ENCODE results near the gene TMEM139. TPM values are rescaled to one million over a fixed set of nuclear protein-coding genes. Genes with fewer than 3 reads are reported as not detected.

The TMEM139 gene
- 1 to 10 TPM; 1.1 TPM for total RNA-seq

GRCh38 chr7:143284591-143285469, at the start of gene TMEM139:
Gene TMEM139, plus strand, starts transcription at chr7:143284958. Its CDS starts 1,000 bp downstream, at chr7:143285958.
- Mint-ChIP-seq H3K27ac (peak within 1 kb of the TSS; percentile 79), H3K36me3 (peaks cover 13% of the 10 kb centered on the region), H3K9me3 (peaks cover 5% of the 10 kb centered on the region), H3K4me3 (peak within 1 kb of the TSS; percentile 49), H3K4me1 (peaks cover 39% of the 10 kb centered on the region), H3K27me3 (no peaks in the 10 kb centered on the region)
- ATAC-seq (ENCODE audit: low read depth) (no peak), DNase-seq (no peak)
- POLR2A ChIA-PET, result interaction anchor here (0.6 to 2.4 kb wide), 2 partner anchors 10 to 22 kb away, joined by 3 to 11 read pairs; partner anchors contain the start of gene GSTK1

GRCh38 chr7:143235561-143235960, 49.2 kb upstream of the TMEM139 start:
- H3K27me3 Mint-ChIP-seq, result peaks cover 29% of the 10 kb centered on the region
- POLR2A ChIA-PET, result no interaction called here
- H3K4me1 Mint-ChIP-seq, result peaks cover 4% of the 10 kb centered on the region
- ATAC-seq (ENCODE audit: low read depth) (no peak), DNase-seq (no peak)
- H3K4me3 Mint-ChIP-seq, result no peak overlapping the region
- peaks cover 10% of the 10 kb centered on the region for H3K36me3 Mint-ChIP-seq
- H3K9me3 Mint-ChIP-seq, result peaks cover 11% of the 10 kb centered on the region
- H3K27ac Mint-ChIP-seq, result no peak overlapping the region

- POLR2A ChIA-PET, result no interaction called here
- Mint-ChIP-seq H3K4me1 (peaks cover 9% of the 10 kb centered on the region), H3K4me3 (no peak overlapping the region), H3K36me3 (peaks cover 10% of the 10 kb centered on the region), H3K27ac (no peak overlapping the region), H3K27me3 (peaks cover 29% of the 10 kb centered on the region), H3K9me3 (peaks cover 11% of the 10 kb centered on the region)
- ATAC-seq (ENCODE audit: low read depth) (no peak), DNase-seq (no peak)
These were observed 48.3 kb upstream of the TMEM139 start for GRCh38 chr7:143236408-143236990.

GRCh38 chr7:143237366-143237765, 47.4 kb upstream of the TMEM139 start:
- POLR2A ChIA-PET, result no interaction called here
- Mint-ChIP-seq H3K36me3 (peaks cover 10% of the 10 kb centered on the region), H3K4me3 (no peak overlapping the region), H3K27me3 (peaks cover 24% of the 10 kb centered on the region), H3K9me3 (peaks cover 11% of the 10 kb centered on the region), H3K27ac (no peak overlapping the region), H3K4me1 (peaks cover 9% of the 10 kb centered on the region)
- ATAC-seq (ENCODE audit: low read depth) (no peak), DNase-seq (no peak)

GRCh38 chr7:143238289-143238980, 46.3 kb upstream of the TMEM139 start:
- Mint-ChIP-seq H3K9me3 (peaks cover 11% of the 10 kb centered on the region), H3K27me3 (peaks cover 15% of the 10 kb centered on the region), H3K4me1 (peaks cover 9% of the 10 kb centered on the region), H3K27ac (no peak overlapping the region), H3K4me3 (no peak overlapping the region), H3K36me3 (peaks cover 10% of the 10 kb centered on the region)
- DNase-seq, result no peak
- POLR2A ChIA-PET, result interaction anchor here (0.5 kb wide), 1 partner anchor 425 kb away, joined by 9 read pairs; no protein-coding TSS in a partner anchor
- ATAC-seq (ENCODE audit: low read depth), result no peak

GRCh38 chr7:143239813-143240212, 44.9 kb upstream of the TMEM139 start:
- H3K27me3 Mint-ChIP-seq, result peaks cover 10% of the 10 kb centered on the region
- POLR2A ChIA-PET, result interaction anchor here (0.5 to 1.8 kb wide), 8 partner anchors 23 to 274 kb away, joined by 3 to 12 read pairs (median 4); partner anchors contain the start of genes CASP2, EPHA1 and GSTK1
- no peak overlapping the region for H3K4me3 Mint-ChIP-seq
- no peak for ATAC-seq (ENCODE audit: low read depth)
- peaks cover 10% of the 10 kb centered on the region for H3K36me3 Mint-ChIP-seq
- H3K4me1 Mint-ChIP-seq, result peaks cover 20% of the 10 kb centered on the region
- H3K9me3 Mint-ChIP-seq, result peaks cover 11% of the 10 kb centered on the region
- DNase-seq, result no peak
- no peak overlapping the region for H3K27ac Mint-ChIP-seq

- Mint-ChIP-seq H3K36me3 (peaks cover 10% of the 10 kb centered on the region), H3K9me3 (peaks cover 11% of the 10 kb centered on the region), H3K4me3 (no peak overlapping the region), H3K27me3 (peaks cover 10% of the 10 kb centered on the region), H3K4me1 (peaks cover 25% of the 10 kb centered on the region), H3K27ac (no peak overlapping the region)
- DNase-seq, result peak; percentile 58
- ATAC-seq (ENCODE audit: low read depth), result peak; percentile 72
- POLR2A ChIA-PET, result interaction anchor here (0.5 to 1.8 kb wide), 12 partner anchors 23 to 273 kb away, joined by 3 to 12 read pairs (median 4); partner anchors contain the start of genes CASP2, EPHA1 and GSTK1
These were observed 44.2 kb upstream of the TMEM139 start for GRCh38 chr7:143240291-143241168.

GRCh38 chr7:143242306-143242705, 42.5 kb upstream of the TMEM139 start:
- ATAC-seq (ENCODE audit: low read depth), result no peak
- Mint-ChIP-seq H3K36me3 (peaks cover 11% of the 10 kb centered on the region), H3K9me3 (peaks cover 1% of the 10 kb centered on the region), H3K27ac (no peak overlapping the region), H3K27me3 (no peaks in the 10 kb centered on the region), H3K4me3 (no peak overlapping the region), H3K4me1 (peaks cover 41% of the 10 kb centered on the region)
- POLR2A ChIA-PET, result interaction anchor here (0.7 to 1.4 kb wide), 2 partner anchors 138 to 443 kb away, joined by 3 to 4 read pairs; no protein-coding TSS in a partner anchor
- DNase-seq, result no peak

- peaks cover 1% of the 10 kb centered on the region for H3K9me3 Mint-ChIP-seq
- POLR2A ChIA-PET, result interaction anchor here (0.7 to 1.4 kb wide), 4 partner anchors 28 to 443 kb away, joined by 3 to 4 read pairs (median 3); partner anchors contain the start of gene CASP2
- H3K27ac Mint-ChIP-seq, result no peak overlapping the region
- H3K4me3 Mint-ChIP-seq, result no peak overlapping the region
- DNase-seq (no peak), ATAC-seq (ENCODE audit: low read depth) (no peak)
- peaks cover 11% of the 10 kb centered on the region for H3K36me3 Mint-ChIP-seq
- H3K4me1 Mint-ChIP-seq, result peaks cover 42% of the 10 kb centered on the region
- H3K27me3 Mint-ChIP-seq, result no peaks in the 10 kb centered on the region
These were observed 41.6 kb upstream of the TMEM139 start for GRCh38 chr7:143243111-143243510.

GRCh38 chr7:143243614-143244013, 41.1 kb upstream of the TMEM139 start:
- POLR2A ChIA-PET, result interaction anchor here (0.8 to 1.4 kb wide), 4 partner anchors 28 to 137 kb away, joined by 3 to 4 read pairs (median 3); partner anchors contain the start of gene CASP2
- ATAC-seq (ENCODE audit: low read depth) (no peak), DNase-seq (no peak)
- peaks cover 43% of the 10 kb centered on the region for H3K4me1 Mint-ChIP-seq
- peaks cover 3% of the 10 kb centered on the region for H3K9me3 Mint-ChIP-seq
- peaks cover 14% of the 10 kb centered on the region for H3K36me3 Mint-ChIP-seq
- H3K27me3 Mint-ChIP-seq, result no peaks in the 10 kb centered on the region
- no peak overlapping the region for H3K27ac Mint-ChIP-seq
- H3K4me3 Mint-ChIP-seq, result no peak overlapping the region

GRCh38 chr7:143244321-143244720, 40.4 kb upstream of the TMEM139 start:
- DNase-seq (no peak), ATAC-seq (ENCODE audit: low read depth) (no peak)
- Mint-ChIP-seq H3K9me3 (peaks cover 8% of the 10 kb centered on the region), H3K27me3 (no peaks in the 10 kb centered on the region), H3K4me3 (peak overlapping the region; percentile 47), H3K4me1 (peaks cover 45% of the 10 kb centered on the region), H3K27ac (no peak overlapping the region), H3K36me3 (peaks cover 14% of the 10 kb centered on the region)
- POLR2A ChIA-PET, result interaction anchor here (0.8 to 3.1 kb wide), 4 partner anchors 18 to 54 kb away, joined by 3 to 19 read pairs (median 3); partner anchors contain the start of genes CASP2 and GSTK1

- POLR2A ChIA-PET, result interaction anchor here (1.0 to 3.1 kb wide), 5 partner anchors 12 to 141 kb away, joined by 3 to 19 read pairs (median 4); partner anchors contain the start of genes CASP2 and GSTK1
- DNase-seq (no peak), ATAC-seq (ENCODE audit: low read depth) (peak; percentile 74)
- no peaks in the 10 kb centered on the region for H3K27me3 Mint-ChIP-seq
- peaks cover 12% of the 10 kb centered on the region for H3K9me3 Mint-ChIP-seq
- peak overlapping the region; percentile 81 for H3K27ac Mint-ChIP-seq
- peaks cover 20% of the 10 kb centered on the region for H3K36me3 Mint-ChIP-seq
- H3K4me3 Mint-ChIP-seq, result peak overlapping the region; percentile 5
- H3K4me1 Mint-ChIP-seq, result peaks cover 51% of the 10 kb centered on the region
These were observed 39.6 kb upstream of the TMEM139 start for GRCh38 chr7:143245123-143245522.
